ENCODE data around the gene AMPD2.
"Not testable (repeated sequence)": the region's sequence is repeated elsewhere in the genome, so short reads cannot be mapped to it uniquely, and the experiment has no call there.

AMPD2 gene

GRCh38 chr1:109653306-109653705 lies 33.7 kb downstream of the AMPD2 start:
- no peak for ATAC-seq

- no peak for ATAC-seq
Measured at GRCh38 chr1:109654519-109654918, 34.9 kb downstream of the AMPD2 start.

- ATAC-seq: peak; percentile 87 to 92
Measured at GRCh38 chr1:109655615-109656519, 36.2 kb downstream of the AMPD2 start, which contains the start of gene GSTM4. GSTM4 (plus strand) TSS chr1:109656099; CDS start chr1:109656390, 291 bp downstream.

- no peak for ATAC-seq
Measured at GRCh38 chr1:109657395-109657794, 37.8 kb downstream of the AMPD2 start.

- no peak for ATAC-seq
Measured at GRCh38 chr1:109657970-109658369, 38.3 kb downstream of the AMPD2 start.

GRCh38 chr1:109658533-109659042 lies 39.0 kb downstream of the AMPD2 start:
- no peak for ATAC-seq

GRCh38 chr1:109659145-109659544 lies 39.5 kb downstream of the AMPD2 start:
- no peak for ATAC-seq

- no peak for ATAC-seq
Measured at GRCh38 chr1:109659997-109660690, 40.5 kb downstream of the AMPD2 start.

GRCh38 chr1:109660691-109661026 lies 41.0 kb downstream of the AMPD2 start:
- not testable (repeated sequence) for ATAC-seq

- no peak for ATAC-seq
Measured at GRCh38 chr1:109661391-109661790, 41.8 kb downstream of the AMPD2 start.

- ATAC-seq: no peak
Measured at GRCh38 chr1:109664671-109665070, 45.0 kb downstream of the AMPD2 start.

- peak; percentile 96 to 99 for ATAC-seq
Measured at GRCh38 chr1:109667452-109668122, 48.0 kb downstream of the AMPD2 start, which contains the start of gene GSTM2. GSTM2 (plus strand) TSS chr1:109668057; CDS start chr1:109668116, 59 bp downstream.

- ATAC-seq: no peak
Measured at GRCh38 chr1:109668123-109668775, 48.6 kb downstream of the AMPD2 start.

- ATAC-seq: no peak
Measured at GRCh38 chr1:109669246-109669948, 49.8 kb downstream of the AMPD2 start.

- ATAC-seq: not testable (repeated sequence)
Measured at GRCh38 chr1:109669949-109670302, 50.3 kb downstream of the AMPD2 start.

- ATAC-seq: no peak
Measured at GRCh38 chr1:109671067-109671466, 51.4 kb downstream of the AMPD2 start.

- not testable (repeated sequence) for ATAC-seq
Measured at GRCh38 chr1:109673861-109674260, 54.2 kb downstream of the AMPD2 start.

GRCh38 chr1:109676683-109677381 lies 57.2 kb downstream of the AMPD2 start:
- not testable (repeated sequence) for ATAC-seq

- no peak for ATAC-seq
Measured at GRCh38 chr1:109677459-109677858, 57.8 kb downstream of the AMPD2 start.

GRCh38 chr1:109678637-109679036 lies 59.0 kb downstream of the AMPD2 start:
- ATAC-seq: not testable (repeated sequence)
